Stimulated activated CD8-positive, alpha-beta memory T cell treated with anti-CD3 and anti-CD28 coated beads, Interleukin-7, amount 100 ng/mL, for 4 hours (primary cell): ENCODE results near the gene EHMT2.
"Not testable (repeated sequence)": the region's sequence is repeated elsewhere in the genome, so short reads cannot be mapped to it uniquely, and the experiment has no call there.

Experiments used
- DNase-seq, 2 donors: peaks; one replicate each; pipeline ENCODE4 v3.0.0-alpha.2; 2020; ENCODE audit warnings: low read depth in 2 of 2

The EHMT2 gene

DNA sequence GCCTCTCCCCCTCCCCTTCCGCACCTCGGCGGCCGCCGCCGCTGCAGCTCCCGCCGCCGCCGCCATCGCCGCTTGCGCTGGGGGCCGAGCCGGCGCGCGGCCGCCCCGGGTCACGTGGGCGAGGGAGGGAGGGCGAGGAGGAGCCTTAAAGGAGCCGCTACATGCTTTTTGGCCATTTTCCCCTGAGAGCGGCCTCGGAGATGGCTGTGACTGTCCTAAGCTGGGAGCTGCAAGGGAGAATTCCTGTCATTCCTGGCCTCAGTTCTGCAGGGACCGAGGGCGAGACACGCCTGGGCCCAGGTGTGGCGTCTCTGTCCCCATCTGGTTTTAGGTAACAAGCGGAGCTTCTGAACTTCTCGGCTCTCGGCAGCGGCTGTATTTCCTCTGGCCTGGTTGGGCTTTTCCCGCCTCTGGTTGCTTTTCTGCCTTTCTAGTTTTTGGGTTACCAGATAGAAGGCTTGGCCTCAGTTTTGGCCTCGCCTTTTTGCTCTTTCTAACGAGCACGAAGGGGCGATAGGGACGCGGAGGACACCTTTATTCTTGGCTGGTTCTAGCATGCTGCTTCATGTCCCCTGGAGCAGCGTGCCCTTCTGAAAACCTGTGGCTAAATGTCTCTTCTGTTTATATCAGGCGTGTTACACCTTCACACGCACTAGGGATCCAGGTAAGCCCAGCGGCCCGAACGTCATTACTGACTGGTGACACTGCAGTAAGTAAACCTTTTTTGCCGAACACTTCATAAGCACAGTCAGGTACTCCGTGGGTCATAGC lies at the start of gene EHMT2:
TSS of gene EHMT2 (minus strand) at position 87 of the 771 bp plus-strand sequence. CDS start at position 66, 21 bp downstream.
- DNase-seq: peak; percentile 63 to 82

DNA sequence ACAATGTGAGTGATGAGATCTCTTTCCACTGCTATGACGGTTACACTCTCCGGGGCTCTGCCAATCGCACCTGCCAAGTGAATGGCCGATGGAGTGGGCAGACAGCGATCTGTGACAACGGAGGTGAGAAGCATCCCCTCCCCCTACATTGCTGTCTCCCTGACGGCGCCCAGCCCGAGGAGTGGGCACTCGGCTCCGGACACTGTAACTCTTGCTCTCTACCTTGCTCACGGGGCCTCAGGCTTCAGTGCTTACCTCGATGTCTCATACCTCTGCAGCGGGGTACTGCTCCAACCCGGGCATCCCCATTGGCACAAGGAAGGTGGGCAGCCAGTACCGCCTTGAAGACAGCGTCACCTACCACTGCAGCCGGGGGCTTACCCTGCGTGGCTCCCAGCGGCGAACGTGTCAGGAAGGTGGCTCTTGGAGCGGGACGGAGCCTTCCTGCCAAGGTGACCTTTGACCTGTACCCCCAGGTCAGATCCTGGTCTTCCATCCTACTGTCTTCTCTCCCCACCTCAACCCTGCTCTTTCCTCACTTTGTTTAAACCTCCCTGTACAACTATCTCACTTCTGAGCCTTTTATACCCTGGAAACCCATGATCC lies 49.7 kb upstream of the EHMT2 start:
- DNase-seq: no peak

DNA sequence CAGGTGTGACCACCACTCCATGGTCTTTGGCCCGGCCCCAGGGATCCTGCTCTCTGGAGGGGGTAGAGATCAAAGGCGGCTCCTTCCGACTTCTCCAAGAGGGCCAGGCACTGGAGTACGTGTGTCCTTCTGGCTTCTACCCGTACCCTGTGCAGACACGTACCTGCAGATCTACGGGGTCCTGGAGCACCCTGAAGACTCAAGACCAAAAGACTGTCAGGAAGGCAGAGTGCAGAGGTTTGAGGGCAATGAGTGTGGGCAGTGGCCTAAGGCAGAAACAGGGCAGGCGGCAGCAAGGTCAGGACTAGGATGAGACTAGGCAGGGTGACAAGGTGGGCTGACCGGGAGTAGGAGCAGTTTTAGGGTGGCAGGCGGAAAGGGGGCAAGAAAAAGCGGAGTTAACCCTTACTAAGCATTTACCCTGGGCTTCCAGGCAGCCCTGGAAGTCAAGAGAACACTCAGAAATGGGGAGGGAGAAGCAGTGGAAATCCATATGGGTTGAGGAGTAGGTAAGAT lies 48.9 kb upstream of the EHMT2 start:
- no peak for DNase-seq

DNA sequence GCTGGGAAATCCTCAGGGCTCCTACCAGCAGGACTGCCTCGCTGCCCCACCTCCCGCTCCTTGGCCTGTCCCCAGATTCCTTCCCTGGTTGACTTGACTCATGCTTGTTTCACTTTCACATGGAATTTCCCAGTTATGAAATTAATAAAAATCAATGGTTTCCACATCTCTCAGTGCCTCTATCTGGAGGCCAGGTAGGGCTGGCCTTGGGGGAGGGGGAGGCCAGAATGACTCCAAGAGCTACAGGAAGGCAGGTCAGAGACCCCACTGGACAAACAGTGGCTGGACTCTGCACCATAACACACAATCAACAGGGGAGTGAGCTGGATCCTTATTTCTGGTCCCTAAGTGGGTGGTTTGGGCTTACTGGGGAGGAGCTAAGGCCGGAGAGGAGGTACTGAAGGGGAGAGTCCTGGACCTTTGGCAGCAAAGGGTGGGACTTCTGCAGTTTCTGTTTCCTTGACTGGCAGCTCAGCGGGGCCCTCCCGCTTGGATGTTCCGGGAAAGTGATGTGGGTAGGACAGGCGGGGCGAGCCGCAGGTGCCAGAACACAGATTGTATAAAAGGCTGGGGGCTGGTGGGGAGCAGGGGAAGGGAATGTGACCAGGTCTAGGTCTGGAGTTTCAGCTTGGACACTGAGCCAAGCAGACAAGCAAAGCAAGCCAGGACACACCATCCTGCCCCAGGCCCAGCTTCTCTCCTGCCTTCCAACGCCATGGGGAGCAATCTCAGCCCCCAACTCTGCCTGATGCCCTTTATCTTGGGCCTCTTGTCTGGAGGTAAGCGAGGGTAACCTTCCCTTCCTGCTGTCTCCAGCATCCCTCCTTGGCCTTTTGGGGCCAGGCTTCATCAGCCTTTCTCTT lies 48.2 kb upstream of the EHMT2 start, which contains the start of gene CFB:
TSS of gene CFB (plus strand) at position 589 of the 863 bp plus-strand sequence. CDS start at position 716, 127 bp downstream.
- no peak for DNase-seq

DNA sequence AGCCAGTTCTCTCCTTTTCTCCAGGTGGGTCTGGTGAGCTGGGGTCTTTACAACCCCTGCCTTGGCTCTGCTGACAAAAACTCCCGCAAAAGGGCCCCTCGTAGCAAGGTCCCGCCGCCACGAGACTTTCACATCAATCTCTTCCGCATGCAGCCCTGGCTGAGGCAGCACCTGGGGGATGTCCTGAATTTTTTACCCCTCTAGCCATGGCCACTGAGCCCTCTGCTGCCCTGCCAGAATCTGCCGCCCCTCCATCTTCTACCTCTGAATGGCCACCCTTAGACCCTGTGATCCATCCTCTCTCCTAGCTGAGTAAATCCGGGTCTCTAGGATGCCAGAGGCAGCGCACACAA lies 47.6 kb upstream of the EHMT2 start:
- DNase-seq: no peak

DNA sequence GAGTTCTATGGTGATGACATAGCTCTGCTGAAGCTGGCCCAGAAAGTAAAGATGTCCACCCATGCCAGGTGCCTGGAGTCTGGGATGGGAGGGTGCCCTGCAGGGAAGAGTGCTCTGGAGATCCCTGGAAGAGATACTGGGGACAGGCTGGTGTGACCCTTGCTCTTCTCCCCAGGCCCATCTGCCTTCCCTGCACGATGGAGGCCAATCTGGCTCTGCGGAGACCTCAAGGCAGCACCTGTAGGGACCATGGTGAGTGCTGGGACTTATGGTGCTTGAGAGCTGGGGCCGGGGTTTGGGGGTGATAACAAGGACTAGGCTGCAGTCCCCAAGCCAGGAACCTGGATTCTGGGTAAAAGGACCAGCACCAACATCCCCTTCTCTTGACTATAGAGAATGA lies 46.2 kb upstream of the EHMT2 start:
- DNase-seq: no peak

DNA sequence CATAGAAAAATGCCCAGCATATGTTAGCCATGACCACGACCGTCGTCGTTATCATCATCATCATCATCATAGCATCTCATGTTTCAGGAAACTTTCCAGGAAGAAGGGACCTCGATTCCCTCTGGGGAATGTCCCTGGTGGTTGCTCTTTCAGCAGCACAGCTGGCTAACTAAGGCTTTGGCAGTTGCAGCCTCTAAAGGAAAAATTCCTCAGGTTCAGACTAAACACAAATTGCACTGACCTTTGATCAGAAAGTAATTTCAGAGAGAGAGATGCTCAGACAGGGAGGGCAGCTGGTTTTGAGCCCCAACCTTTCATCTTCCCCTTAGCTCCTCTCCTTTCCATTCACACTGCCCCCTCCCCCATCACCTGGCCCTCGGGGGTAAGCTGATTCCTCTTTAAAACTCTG lies 42.8 kb upstream of the EHMT2 start:
- no peak for DNase-seq

DNA sequence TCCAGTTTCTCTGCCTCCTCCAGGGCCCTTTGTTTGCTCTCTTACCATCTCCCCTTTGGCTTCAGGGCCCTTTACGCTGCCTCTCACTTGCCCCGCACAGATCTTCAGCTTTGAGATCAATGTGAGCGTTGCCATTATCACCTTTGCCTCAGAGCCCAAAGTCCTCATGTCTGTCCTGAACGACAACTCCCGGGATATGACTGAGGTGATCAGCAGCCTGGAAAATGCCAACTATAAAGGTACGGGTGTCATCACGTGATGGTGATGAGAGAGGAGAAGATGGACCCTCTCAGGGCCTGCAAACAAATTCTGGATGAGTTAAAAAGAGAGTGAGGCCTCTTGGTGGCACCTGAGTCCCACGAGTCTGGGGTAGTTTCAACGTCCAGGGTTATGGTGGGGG lies 38.3 kb upstream of the EHMT2 start:
- DNase-seq: no peak

DNA sequence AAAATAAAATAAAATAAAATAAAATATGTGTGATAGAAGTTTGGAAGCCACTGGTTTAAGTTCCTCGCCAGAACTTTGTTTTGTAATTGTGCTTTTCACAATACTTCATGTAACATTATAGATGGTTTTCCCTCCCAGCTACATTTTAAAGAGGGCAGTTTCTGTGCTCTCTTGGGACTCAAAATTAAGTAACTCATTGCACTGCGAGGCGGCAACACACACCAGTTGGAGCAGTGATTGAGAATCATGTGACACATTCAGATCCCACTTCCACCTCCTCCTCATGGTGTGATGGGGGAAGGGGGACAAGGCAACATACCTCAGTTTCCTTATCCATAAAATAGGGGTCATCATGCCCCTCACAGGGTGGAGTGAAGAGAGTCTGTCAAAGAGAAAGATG lies 37.5 kb upstream of the EHMT2 start:
- no peak for DNase-seq

DNA sequence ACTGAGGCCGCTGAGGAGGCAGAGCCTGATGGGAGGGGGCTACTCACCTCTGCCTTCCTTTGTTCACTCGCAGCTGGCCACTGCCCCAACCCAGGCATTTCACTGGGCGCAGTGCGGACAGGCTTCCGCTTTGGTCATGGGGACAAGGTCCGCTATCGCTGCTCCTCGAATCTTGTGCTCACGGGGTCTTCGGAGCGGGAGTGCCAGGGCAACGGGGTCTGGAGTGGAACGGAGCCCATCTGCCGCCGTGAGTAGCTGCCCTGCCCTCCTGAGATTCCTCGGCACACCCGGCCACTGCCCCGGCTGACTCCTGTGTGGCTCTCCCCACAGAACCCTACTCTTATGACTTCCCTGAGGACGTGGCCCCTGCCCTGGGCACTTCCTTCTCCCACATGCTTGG lies 36.0 kb upstream of the EHMT2 start:
- no peak for DNase-seq

DNA sequence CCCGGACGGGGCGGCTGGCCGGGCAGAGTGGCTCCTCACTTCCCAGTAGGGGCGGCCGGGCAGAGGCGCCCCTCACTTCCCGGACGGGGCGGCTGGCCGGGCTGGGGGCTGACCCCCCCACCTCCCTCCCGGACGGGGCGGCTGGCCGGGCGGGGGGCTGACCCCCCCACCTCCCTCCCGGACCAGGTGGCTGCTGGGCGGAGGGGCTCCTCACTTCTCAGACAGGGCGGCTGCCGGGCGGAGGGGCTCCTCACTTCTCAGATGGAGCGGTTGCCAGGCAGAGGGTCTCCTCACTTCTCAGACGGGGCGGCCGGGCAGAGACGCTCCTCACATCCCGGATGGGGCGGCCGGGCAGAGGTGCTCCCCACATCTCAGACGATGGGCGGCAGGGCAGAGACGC lies 34.6 kb upstream of the EHMT2 start:
- not testable (repeated sequence) for DNase-seq

DNA sequence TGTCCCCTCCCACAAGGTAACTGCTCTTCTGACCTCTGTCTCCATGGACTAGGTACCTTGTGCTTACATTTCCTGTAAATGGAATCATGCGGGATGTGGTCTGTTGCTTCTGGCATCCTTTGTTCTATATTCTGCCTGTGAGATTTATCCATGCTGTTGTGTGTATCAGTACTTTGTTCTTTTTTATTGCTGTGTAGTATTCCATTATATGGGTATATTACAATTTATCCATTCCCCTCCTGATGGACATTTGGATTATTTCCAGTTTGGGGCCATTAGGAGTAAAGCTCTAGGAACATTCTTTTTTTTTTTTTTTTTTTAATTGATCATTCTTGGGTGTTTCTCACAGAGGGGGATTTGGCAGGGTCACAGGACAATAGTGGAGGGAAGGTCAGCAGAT lies 33.5 kb upstream of the EHMT2 start:
- no peak for DNase-seq

DNA sequence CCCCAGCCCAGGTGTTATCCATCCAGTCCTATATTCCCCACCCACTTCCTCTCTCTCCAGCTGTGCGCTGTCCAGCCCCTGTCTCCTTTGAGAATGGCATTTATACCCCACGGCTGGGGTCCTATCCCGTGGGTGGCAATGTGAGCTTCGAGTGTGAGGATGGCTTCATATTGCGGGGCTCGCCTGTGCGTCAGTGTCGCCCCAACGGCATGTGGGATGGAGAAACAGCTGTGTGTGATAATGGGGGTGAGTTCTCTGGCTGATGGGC lies 31.1 kb upstream of the EHMT2 start:
- DNase-seq: no peak

DNA sequence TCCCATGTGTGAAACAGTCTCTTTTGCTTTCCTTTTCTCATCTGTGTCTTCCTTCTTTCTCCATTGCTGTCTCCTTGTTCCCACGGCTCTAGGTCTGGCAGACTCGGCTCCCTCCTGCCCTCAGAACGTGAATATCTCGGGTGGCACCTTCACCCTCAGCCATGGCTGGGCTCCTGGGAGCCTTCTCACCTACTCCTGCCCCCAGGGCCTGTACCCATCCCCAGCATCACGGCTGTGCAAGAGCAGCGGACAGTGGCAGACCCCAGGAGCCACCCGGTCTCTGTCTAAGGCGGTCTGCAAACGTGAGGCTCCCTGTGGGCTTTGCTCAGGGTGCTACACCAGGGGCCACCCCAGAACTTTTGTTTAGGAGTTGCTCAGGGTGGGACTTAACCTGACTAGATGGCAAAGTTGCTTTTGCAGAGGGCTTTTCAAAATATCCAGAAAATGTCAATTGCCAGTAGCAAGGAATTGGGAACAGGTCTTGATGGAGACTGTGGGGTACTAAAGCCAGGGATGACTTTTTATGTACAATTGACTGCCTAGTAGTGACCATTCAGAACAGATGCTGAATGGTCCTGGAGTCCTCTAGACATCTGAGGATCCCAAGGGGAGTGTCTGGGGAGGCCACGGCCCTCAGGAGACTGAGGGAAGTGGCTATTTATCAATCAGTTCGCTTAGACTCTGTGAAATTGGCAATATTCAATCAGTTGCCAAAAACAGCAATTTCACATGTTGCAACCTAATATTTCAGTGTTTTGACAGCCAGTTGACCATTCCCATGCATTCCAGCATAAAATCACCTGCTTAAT lies 30.6 kb upstream of the EHMT2 start:
- no peak for DNase-seq

DNA sequence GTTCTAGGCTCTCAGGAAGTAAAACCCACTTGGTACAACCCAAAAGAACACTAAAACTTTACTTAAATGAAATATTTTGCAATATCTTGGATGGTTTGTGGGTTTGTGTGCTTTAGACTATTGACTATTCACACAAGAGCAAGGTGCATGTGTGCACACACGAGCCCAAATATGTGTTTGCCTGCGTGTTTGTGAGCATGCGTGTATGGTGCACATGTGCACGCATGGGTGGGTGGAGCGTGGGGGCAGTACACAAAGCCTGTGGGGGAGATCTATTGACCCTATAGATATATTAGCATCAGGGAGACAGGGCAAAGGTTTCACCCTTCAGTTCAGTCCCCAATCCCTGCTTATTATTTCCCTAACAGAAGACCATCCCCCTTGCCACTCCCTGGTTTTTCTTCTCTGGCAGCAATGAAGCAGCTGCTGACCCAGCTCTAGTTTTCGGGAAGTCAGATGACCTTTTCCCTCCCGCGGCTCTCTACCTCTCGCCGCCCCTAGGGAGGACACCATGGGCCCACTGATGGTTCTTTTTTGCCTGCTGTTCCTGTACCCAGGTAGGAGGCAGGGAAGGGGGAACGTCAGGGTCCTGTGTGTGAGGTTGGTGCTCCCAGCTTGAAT lies 29.9 kb upstream of the EHMT2 start, which contains the start of gene C2:
TSS of gene C2 (plus strand) at position 476 of the 621 bp plus-strand sequence. CDS start at position 512, 36 bp downstream.
- no peak for DNase-seq

DNA sequence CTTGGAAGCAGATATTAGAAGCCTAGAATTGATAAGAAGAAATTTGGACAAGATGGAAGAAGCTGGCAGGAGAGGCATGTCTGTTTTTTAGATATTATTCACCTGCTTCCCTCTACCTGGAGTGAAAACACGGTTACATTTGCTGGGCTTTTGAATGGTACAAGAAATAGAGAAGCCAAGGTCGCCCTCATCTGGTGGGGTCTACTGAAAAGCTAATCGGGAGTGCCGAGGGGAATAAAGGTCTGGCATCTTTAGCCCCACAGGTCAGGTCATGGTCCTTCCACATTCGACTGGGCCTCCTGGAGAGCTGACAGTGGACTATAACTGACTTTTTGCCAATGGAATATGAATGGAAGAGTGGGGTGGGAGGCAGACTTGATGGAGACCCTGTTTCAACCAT lies 25.4 kb upstream of the EHMT2 start:
- DNase-seq: no peak

DNA sequence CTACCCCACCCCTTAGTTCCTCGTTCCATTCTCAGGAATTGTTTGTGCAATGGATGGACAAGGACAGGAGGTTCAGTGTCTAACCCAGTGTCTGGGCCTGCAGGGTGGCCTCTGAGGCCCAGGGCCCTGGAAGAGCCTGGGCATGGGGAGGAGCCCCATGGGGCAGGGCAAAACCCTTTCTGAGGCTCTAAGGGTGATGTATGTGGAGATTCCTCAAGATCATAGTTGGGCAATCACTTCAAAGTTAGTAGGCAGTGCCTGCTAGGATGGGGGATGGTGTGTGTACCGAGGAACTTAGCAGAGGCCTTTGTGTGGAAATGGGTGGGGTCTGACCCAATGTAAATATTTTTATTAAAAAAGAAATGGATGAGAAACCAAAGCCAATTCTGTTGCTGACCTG lies 23.3 kb upstream of the EHMT2 start:
- DNase-seq: no peak

DNA sequence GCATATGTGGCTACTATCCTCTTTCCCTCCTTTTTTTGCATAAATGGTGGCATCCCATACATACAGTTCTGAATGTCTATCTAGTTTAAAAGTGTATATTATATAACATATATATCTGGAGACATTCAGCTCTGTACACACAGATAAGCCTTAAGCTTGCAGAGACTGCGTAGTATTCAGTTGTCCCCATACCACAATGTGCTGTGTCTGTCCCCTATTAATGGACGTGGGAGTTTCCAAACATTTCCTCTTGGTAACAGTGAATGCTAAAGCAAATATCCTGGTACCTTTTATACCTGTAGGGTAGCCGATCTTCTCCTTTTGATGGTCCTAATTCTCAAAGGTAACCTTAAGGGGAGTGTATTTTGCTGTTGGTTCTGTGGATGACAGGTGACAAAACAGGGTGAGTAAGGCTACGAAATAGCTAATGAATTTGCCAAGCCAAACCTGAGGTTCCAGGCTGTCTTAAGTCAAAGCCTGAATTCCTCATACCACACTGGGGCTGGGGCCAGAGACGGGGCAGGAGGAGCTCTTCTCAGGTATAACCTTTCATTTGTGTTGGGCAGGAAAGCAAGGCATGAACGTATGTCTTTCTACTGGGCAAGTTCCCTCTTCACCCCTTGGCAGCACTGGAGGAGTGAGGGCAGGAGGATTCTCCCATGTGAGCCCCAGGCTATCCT lies 22.3 kb upstream of the EHMT2 start:
- DNase-seq: no peak

DNA sequence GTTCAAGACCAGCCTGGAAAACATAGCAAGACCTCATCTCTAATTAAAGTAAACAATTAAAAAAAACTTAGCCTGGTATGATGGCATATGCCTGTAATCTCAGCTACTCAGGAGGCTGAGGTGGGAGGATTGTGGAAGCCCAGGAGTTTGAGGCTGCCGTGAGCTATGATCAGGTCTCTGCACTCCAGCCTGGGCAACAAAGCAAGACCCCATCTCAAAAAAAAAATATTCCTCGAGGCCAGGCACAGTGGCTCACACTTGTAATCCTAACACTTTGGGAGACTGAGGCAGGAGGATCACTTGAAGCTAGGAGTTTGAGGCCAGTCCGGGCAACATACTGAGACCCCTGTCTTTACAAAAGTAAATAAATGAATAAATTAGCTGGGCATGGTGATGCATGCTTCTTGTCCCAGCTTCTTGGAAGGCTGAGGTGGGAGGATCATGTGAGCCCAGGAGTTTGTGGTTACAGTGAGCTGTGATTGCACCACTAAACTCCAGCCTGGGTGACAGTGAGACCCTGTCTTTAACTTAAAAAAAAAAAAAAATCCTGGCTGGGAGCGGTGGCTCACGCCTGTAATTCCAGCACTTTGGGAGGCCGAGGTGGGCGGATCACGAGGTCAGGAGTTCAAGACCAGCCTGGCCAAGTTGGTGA lies 20.7 kb upstream of the EHMT2 start:
- no peak for DNase-seq

DNA sequence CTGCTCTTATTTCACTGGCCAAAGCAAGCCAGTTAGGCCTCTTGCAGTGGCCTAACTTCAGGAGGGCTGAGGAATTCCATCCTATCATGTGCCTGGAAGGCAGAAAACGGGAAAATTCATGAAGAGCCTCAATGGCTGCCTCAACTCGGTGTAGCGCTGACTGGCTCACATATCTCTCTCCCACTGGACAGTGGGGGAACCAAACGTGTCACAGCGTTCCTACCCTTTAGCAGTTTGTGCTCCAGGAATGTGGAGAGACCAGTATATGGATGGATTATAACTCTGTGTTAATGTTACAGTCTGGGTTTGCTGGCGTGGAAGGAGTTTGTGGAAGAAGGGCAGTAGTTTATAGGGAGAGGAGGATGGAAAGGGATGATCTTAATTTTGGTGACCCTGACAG lies 18.3 kb upstream of the EHMT2 start:
- DNase-seq: no peak
